Activated CD4-positive, alpha-beta T cell treated with anti-CD3 and anti-CD28 coated beads for 24 hours (primary cell): ENCODE data around the gene DDX10.
A peak's percentile ranks its signal among the peaks of the same experiment; 100 is the strongest.
"Not testable (repeated sequence)": the region's sequence is repeated elsewhere in the genome, so short reads cannot be mapped to it uniquely, and the experiment has no call there.

Source experiments
- DNase-seq, 2 donors: peaks; one replicate each; pipeline ENCODE4 v3.0.0-alpha.2; 2020; ENCODE audit warnings: low read depth in 2 of 2

The DDX10 gene

GRCh38 chr11:108715239-108715638 lies 50.4 kb downstream of the DDX10 start:
- no peak for DNase-seq

- DNase-seq = no peak
Observed at GRCh38 chr11:108718466-108718865, 53.6 kb downstream of the DDX10 start.

GRCh38 chr11:108724974-108725689 lies 60.3 kb downstream of the DDX10 start:
- DNase-seq = no peak

- no peak for DNase-seq
Observed at GRCh38 chr11:108726077-108726800, 61.4 kb downstream of the DDX10 start.

GRCh38 chr11:108727665-108728064 lies 62.8 kb downstream of the DDX10 start:
- no peak for DNase-seq

- no peak for DNase-seq
Observed at GRCh38 chr11:108729227-108729871, 64.5 kb downstream of the DDX10 start.

- DNase-seq = no peak
Observed at GRCh38 chr11:108732395-108732794, 67.5 kb downstream of the DDX10 start.

- DNase-seq = peak; percentile 2 to 33
Observed at GRCh38 chr11:108733479-108734116, 68.7 kb downstream of the DDX10 start.

- no peak for DNase-seq
Observed at GRCh38 chr11:108734283-108734682, 69.4 kb downstream of the DDX10 start.

GRCh38 chr11:108734956-108735559 lies 70.2 kb downstream of the DDX10 start:
- no peak for DNase-seq

GRCh38 chr11:108740132-108740531 lies 75.3 kb downstream of the DDX10 start:
- not testable (repeated sequence) for DNase-seq

GRCh38 chr11:108743851-108744250 lies 79.0 kb downstream of the DDX10 start:
- no peak for DNase-seq

GRCh38 chr11:108748968-108749367 lies 84.1 kb downstream of the DDX10 start:
- no peak for DNase-seq

- no peak for DNase-seq
Observed at GRCh38 chr11:108751444-108751843, 86.6 kb downstream of the DDX10 start.

- no peak for DNase-seq
Observed at GRCh38 chr11:108752297-108752751, 87.5 kb downstream of the DDX10 start.

- no peak for DNase-seq
Observed at GRCh38 chr11:108754901-108755625, 90.2 kb downstream of the DDX10 start.

- DNase-seq = no peak
Observed at GRCh38 chr11:108757630-108758029, 92.8 kb downstream of the DDX10 start.

- no peak for DNase-seq
Observed at GRCh38 chr11:108758458-108758857, 93.6 kb downstream of the DDX10 start.

GRCh38 chr11:108766596-108767173 lies 101.8 kb downstream of the DDX10 start:
- DNase-seq = no peak

- no peak for DNase-seq
Observed at GRCh38 chr11:108768370-108768769, 103.5 kb downstream of the DDX10 start.

- no peak for DNase-seq
Observed at GRCh38 chr11:108768964-108769363, 104.1 kb downstream of the DDX10 start.
